HG02571 (cell line): ENCODE data around the gene TMEM61.
"Not testable (repeated sequence)": the region's sequence is repeated elsewhere in the genome, so short reads cannot be mapped to it uniquely, and the experiment has no call there.

Experiments
- ATAC-seq: cut with Tn5 transposase; IDR thresholded peaks from one replicate; pipeline ENCODE4 v1.9.1; 2021; ENCODE audit warnings: mild to moderate bottlenecking, moderate library complexity; ENCODE audit not compliant: unreplicated experiment

TMEM61 gene

GRCh38 chr1:54998677-54999076 is 18.2 kb downstream of the TMEM61 start, which contains the start of gene BSND:
Gene BSND, plus strand, starts transcription at chr1:54998933. Its CDS starts 254 bp downstream, at chr1:54999187.
- ATAC-seq: no peak

- no peak for ATAC-seq
Measured at GRCh38 chr1:55000110-55001085, 20.0 kb downstream of the TMEM61 start.

- ATAC-seq: no peak
Measured at GRCh38 chr1:55001311-55001710, 20.9 kb downstream of the TMEM61 start.

- ATAC-seq: no peak
Measured at GRCh38 chr1:55002686-55003085, 22.3 kb downstream of the TMEM61 start.

- no peak for ATAC-seq
Measured at GRCh38 chr1:55005351-55006140, 25.1 kb downstream of the TMEM61 start.

GRCh38 chr1:55006931-55007330 is 26.5 kb downstream of the TMEM61 start:
- no peak for ATAC-seq

- no peak for ATAC-seq
Measured at GRCh38 chr1:55007625-55008024, 27.2 kb downstream of the TMEM61 start.

- ATAC-seq: no peak
Measured at GRCh38 chr1:55010194-55010886, 29.9 kb downstream of the TMEM61 start.

GRCh38 chr1:55010887-55011217 is 30.4 kb downstream of the TMEM61 start:
- no peak for ATAC-seq

GRCh38 chr1:55012661-55013060 is 32.2 kb downstream of the TMEM61 start:
- ATAC-seq: no peak

- no peak for ATAC-seq
Measured at GRCh38 chr1:55015123-55015522, 34.7 kb downstream of the TMEM61 start.

- no peak for ATAC-seq
Measured at GRCh38 chr1:55015731-55016620, 35.5 kb downstream of the TMEM61 start.

GRCh38 chr1:55018395-55018794 is 38.0 kb downstream of the TMEM61 start:
- no peak for ATAC-seq

- ATAC-seq: peak; percentile 70
Measured at GRCh38 chr1:55021942-55022546, 41.6 kb downstream of the TMEM61 start.

GRCh38 chr1:55024163-55024562 is 43.7 kb downstream of the TMEM61 start:
- ATAC-seq: not testable (repeated sequence)

GRCh38 chr1:55026682-55027081 is 46.3 kb downstream of the TMEM61 start:
- ATAC-seq: not testable (repeated sequence)

- not testable (repeated sequence) for ATAC-seq
Measured at GRCh38 chr1:55031098-55031497, 50.7 kb downstream of the TMEM61 start.

- no peak for ATAC-seq
Measured at GRCh38 chr1:55033265-55033614, 52.8 kb downstream of the TMEM61 start.

- no peak for ATAC-seq
Measured at GRCh38 chr1:55034476-55035133, 54.2 kb downstream of the TMEM61 start.
